H1 (cell line): ENCODE measurements around the gene BTRC. TPM values are rescaled to one million over a fixed set of nuclear protein-coding genes. Genes with fewer than 3 reads are reported as not detected.

Source experiments
- CTCF ChIA-PET: fragments of 300-600 bp; sonication (Branson Sonifier 250); formaldehyde crosslinking; loops from one replicate; lab custom pipeline; 2021; ENCODE audit not compliant: partially characterized antibody; lab: Charles Lee
- POLR2A ChIA-PET: fragments of 300-600 bp; sonication (Branson Sonifier 250); formaldehyde crosslinking; loops from one replicate; lab custom pipeline; 2021; ENCODE audit warnings: inconsistent platforms; ENCODE audit not compliant: partially characterized antibody; lab: Charles Lee
- DNase-seq, 2 experiments: peaks; one replicate each; pipeline versions ENCODE4 v3.0.0 to v3.0.0-alpha.2; 2010 to 2022; ENCODE audit warnings: low spot score in 2 of 2, low read depth in 1 of 2, mixed read lengths in 1 of 2
- FAIRE-seq: peaks from 2 replicates; lab custom pipeline; 2011; peaks lifted over from hg19 to GRCh38; lab: Jason Lieb, UNC
- H2AFZ ChIP-seq: 2 replicates; pipeline ENCODE4 v1.8.1; 2012; ENCODE audit warnings: low read length, inconsistent platforms
- H2AK5ac ChIP-seq: 2 replicates; pipeline ENCODE4 v1.6.1; 2013; ENCODE audit warnings: low read depth, low read length
- H2BK120ac ChIP-seq: replicated peaks from 2 replicates; pipeline ENCODE3; 2013; ENCODE audit warnings: low read depth, low read length, inconsistent platforms
- H2BK12ac ChIP-seq: 2 replicates; pipeline ENCODE4 v1.6.1; 2013; ENCODE audit warnings: low read depth, low read length
- H2BK15ac ChIP-seq: 2 replicates; pipeline ENCODE4 v1.6.1; 2013; ENCODE audit warnings: low read length
- H2BK20ac ChIP-seq: 2 replicates; pipeline ENCODE4 v1.6.1; 2013; ENCODE audit warnings: low read length
- H2BK5ac ChIP-seq: 2 replicates; pipeline ENCODE4 v1.6.1; 2013; ENCODE audit warnings: low read depth, low read length
- H3K14ac ChIP-seq: 2 replicates; pipeline ENCODE4 v1.6.1; 2013; ENCODE audit warnings: inconsistent platforms; ENCODE audit not compliant: insufficient read length
- H3K18ac ChIP-seq: 2 replicates; pipeline ENCODE4 v1.6.1; 2013; ENCODE audit warnings: low read length; ENCODE audit errors: extremely low read depth
- H3K23ac ChIP-seq: 2 replicates; pipeline ENCODE4 v1.6.1; 2013; ENCODE audit warnings: inconsistent platforms; ENCODE audit not compliant: insufficient read length
- H3K23me2 ChIP-seq: 2 replicates; pipeline ENCODE4 v1.6.1; 2013; ENCODE audit warnings: low read depth, low read length
- H3K27ac ChIP-seq: 2 replicates; pipeline ENCODE4 v1.6.1; 2011; ENCODE audit warnings: low read depth, low read length, inconsistent platforms
- H3K27me3 ChIP-seq, 4 experiments: replicated peaks in 1 of 4; 1 replicate in 1 of 4; 2 replicates in 3 of 4; pipeline versions ENCODE4 v1.6.1 to v1.8.1; 2011 to 2013; ENCODE audit warnings: low read length in 3 of 4, mild to moderate bottlenecking in 3 of 4, inconsistent platforms in 2 of 4, mixed read lengths in 2 of 4, moderate library complexity in 1 of 4; ENCODE audit not compliant: control insufficient read depth in 3 of 4, insufficient read depth in 3 of 4; ENCODE audit errors: extremely low read depth in 1 of 4
- H3K36me3 ChIP-seq, 4 experiments: 2 replicates each; pipeline versions ENCODE4 v1.6.1 to v1.8.1; 2011 to 2013; ENCODE audit warnings: mild to moderate bottlenecking in 4 of 4, low read length in 3 of 4, moderate library complexity in 2 of 4, control low read depth in 1 of 4, inconsistent platforms in 1 of 4; ENCODE audit not compliant: insufficient read depth in 4 of 4, control insufficient read depth in 2 of 4
- H3K4ac ChIP-seq: replicated peaks from 2 replicates; pipeline ENCODE3; 2013; ENCODE audit warnings: low read length, low read depth, mixed read lengths, inconsistent platforms; ENCODE audit not compliant: insufficient read length
- H3K4me1 ChIP-seq, 4 experiments: replicated peaks in 1 of 4; 1 replicate in 1 of 4; 2 replicates in 3 of 4; pipeline versions ENCODE4 v1.6.1 to v1.8.1; 2011 to 2013; ENCODE audit warnings: low read length in 3 of 4, inconsistent platforms in 2 of 4, mixed read lengths in 1 of 4; ENCODE audit not compliant: insufficient read depth in 4 of 4, control insufficient read depth in 3 of 4
- H3K4me2 ChIP-seq, 2 experiments: 2 replicates each; pipeline versions ENCODE4 v1.6.1 to v1.8.1; 2011 to 2013; ENCODE audit warnings: low read depth in 2 of 2, low read length in 2 of 2, control low read depth in 1 of 2, inconsistent platforms in 1 of 2, mild to moderate bottlenecking in 1 of 2; ENCODE audit not compliant: insufficient read depth in 1 of 2
- H3K4me3 ChIP-seq, 4 experiments: fragments of 200-600, 300-600 bp in 1 of 4; sonication (generic), shearing (Covaris generic), sonication (Bioruptor Twin) in 1 of 4; 2 replicates each; pipeline versions ENCODE4 v1.5.1 to v1.8.1; 2011 to 2016; ENCODE audit warnings: low read length in 4 of 4, low read depth in 3 of 4, control low read depth in 2 of 4, inconsistent platforms in 2 of 4, mild to moderate bottlenecking in 2 of 4, mixed read lengths in 1 of 4, moderate library complexity in 1 of 4; ENCODE audit not compliant: insufficient read depth in 2 of 4; ENCODE audit errors: extremely low read depth in 1 of 4
- H3K56ac ChIP-seq: replicated peaks from 2 replicates; pipeline ENCODE3; 2013; ENCODE audit warnings: low read depth, mild to moderate bottlenecking, mixed read lengths, low read length, inconsistent platforms; ENCODE audit not compliant: insufficient read length
- H3K79me1 ChIP-seq: 2 replicates; pipeline ENCODE4 v1.6.1; 2013; ENCODE audit warnings: low read depth, low read length, control low read depth
- H3K79me2 ChIP-seq, 2 experiments: 2 replicates each; pipeline versions ENCODE4 v1.6.1 to v1.8.1; 2012 to 2013; ENCODE audit warnings: low read length in 2 of 2, mild to moderate bottlenecking in 2 of 2, inconsistent platforms in 1 of 2; ENCODE audit not compliant: insufficient read depth in 2 of 2, control insufficient read depth in 1 of 2
- H3K9ac ChIP-seq, 4 experiments: replicated peaks in 1 of 4; 1 replicate in 1 of 4; 2 replicates in 3 of 4; pipeline versions ENCODE4 v1.6.1 to v1.8.1; 2011 to 2013; ENCODE audit warnings: low read depth in 3 of 4, low read length in 3 of 4, control low read depth in 2 of 4, mild to moderate bottlenecking in 2 of 4, moderate library complexity in 2 of 4, inconsistent platforms in 1 of 4; ENCODE audit errors: extremely low read depth in 1 of 4
- H3K9me3 ChIP-seq, 2 experiments: 2 replicates each; pipeline versions ENCODE4 v1.6.1 to v1.8.1; 2012 to 2013; ENCODE audit warnings: mild to moderate bottlenecking in 2 of 2, moderate library complexity in 2 of 2, control low read depth in 1 of 2, inconsistent platforms in 1 of 2, low read depth in 1 of 2, low read length in 1 of 2, mixed read lengths in 1 of 2; ENCODE audit not compliant: insufficient read depth in 2 of 2
- H4K20me1 ChIP-seq, 2 experiments: replicated peaks in 1 of 2; 2 replicates each; pipeline versions ENCODE3 to v1.8.1; 2011 to 2013; ENCODE audit warnings: inconsistent platforms in 2 of 2, low read length in 2 of 2, mild to moderate bottlenecking in 1 of 2; ENCODE audit not compliant: insufficient read depth in 2 of 2, control insufficient read depth in 1 of 2
- H4K5ac ChIP-seq: 2 replicates; pipeline ENCODE4 v1.6.1; 2013; ENCODE audit warnings: low read length, low read depth, mixed read lengths, inconsistent platforms; ENCODE audit not compliant: insufficient read length
- H4K8ac ChIP-seq: 2 replicates; pipeline ENCODE4 v1.8.0; 2013; ENCODE audit warnings: mild to moderate bottlenecking, moderate library complexity, low read length, inconsistent platforms; ENCODE audit not compliant: insufficient read depth; ENCODE audit errors: extremely low read depth
- H4K91ac ChIP-seq: replicated peaks from 2 replicates; pipeline ENCODE3; 2013; ENCODE audit warnings: low read length, mixed read lengths, inconsistent platforms; ENCODE audit not compliant: insufficient read length
- GABPA ChIP-seq: IDR thresholded peaks from 2 replicates; pipeline ENCODE4 v1.6.1; 2011; ENCODE audit warnings: mild to moderate bottlenecking, low read length, moderate library complexity, borderline replicate concordance; ENCODE audit not compliant: insufficient read depth
- KDM5A ChIP-seq: fragments of 200-600 bp; IDR thresholded peaks from 2 replicates; pipeline ENCODE4 v1.7.1; 2012; ENCODE audit warnings: mild to moderate bottlenecking, low read length, inconsistent platforms, mixed read lengths
- PHF8 ChIP-seq: fragments of 200-600 bp; sonication (generic); conservative IDR thresholded peaks from 2 replicates; pipeline ENCODE4 v1.7.1; 2012; ENCODE audit warnings: low read depth, mild to moderate bottlenecking, inconsistent platforms, low read length, moderate library complexity
- RFX5 ChIP-seq: IDR thresholded peaks from 2 replicates; pipeline ENCODE4 v1.6.1; 2011; ENCODE audit warnings: low read depth, low read length, improper control_type of control experiment, borderline replicate concordance
- SAP30 ChIP-seq: fragments of 300-600 bp; sonication (generic); IDR thresholded peaks from 2 replicates; pipeline ENCODE4 v1.7.1; 2012; ENCODE audit warnings: low read length, moderate library complexity, mild to moderate bottlenecking, inconsistent platforms; ENCODE audit not compliant: insufficient read depth, insufficient replicate concordance
- SP2 ChIP-seq: IDR thresholded peaks from 2 replicates; pipeline ENCODE4 v1.6.1; 2012; ENCODE audit warnings: mild to moderate bottlenecking, low read length, inconsistent platforms
- SP4 ChIP-seq: IDR thresholded peaks from 2 replicates; pipeline ENCODE4 v1.6.1; 2012; ENCODE audit warnings: low read length, inconsistent platforms
- TBP ChIP-seq: IDR thresholded peaks from 2 replicates; pipeline ENCODE4 v1.6.1; 2011; ENCODE audit warnings: low read depth, low read length, improper control_type of control experiment
- TEAD4 ChIP-seq: IDR thresholded peaks from 2 replicates; pipeline ENCODE4 v1.6.1; 2012; ENCODE audit warnings: low read depth, low read length, inconsistent platforms, mixed read lengths
- WGBS, 2 experiments: shearing (Covaris generic) in 1 of 2; methylation state at CpG; one replicate each; pipeline versions ENCODE4 v1.1.6 to v1.1.7; 2013 to 2015; ENCODE audit warnings: low lambda C conversion rate in 2 of 2, mixed read lengths in 2 of 2, inconsistent platforms in 1 of 2, low coverage in 1 of 2, missing lambda C conversion rate in 1 of 2; ENCODE audit not compliant: insufficient replicate concordance in 2 of 2, insufficient coverage in 1 of 2, insufficient read length in 1 of 2; ENCODE audit errors: extremely low coverage in 1 of 2, missing lambda C conversion rate in 1 of 2; 5-methylcytosine and 5-hydroxymethylcytosine counted together
- polyA plus RNA-seq, 7 experiments: library from polyadenylated mRNA; depleted of rRNA in 3 of 7; stranded (reverse) in 5 of 7; unstranded in 2 of 7; fragments of >200 nt in 5 of 7; fragments of 200-250 nt in 2 of 7; gene quantifications; 1 replicate in 5 of 7; 2 replicates in 1 of 7; 4 replicates in 1 of 7; pipeline versions ENCODE4 v1.2.1 to v1.2.3, GENCODE V29; 2011 to 2013; ENCODE audit warnings: missing spikeins in 2 of 7, mixed read lengths in 2 of 7
- total RNA-seq: library from RNA; stranded (reverse); fragmentation: NEBNext Ultra II Directional; extraction: Animal tissue kit (Norgen Biotek cat#: 25700); gene quantifications from 2 replicates; pipeline ENCODE4 v1.2.1, GENCODE V29; 2021
- TF ChIP-seq, protein P1 (sequence below): IDR thresholded peaks from 2 replicates; pipeline ENCODE4 v1.6.1; 2012; ENCODE audit warnings: inconsistent platforms
- TF ChIP-seq, protein P2 (sequence below): IDR thresholded peaks from 2 replicates; pipeline ENCODE4 v1.6.1; 2012; ENCODE audit warnings: low read length, inconsistent platforms

The BTRC gene
- total and polyA plus RNA-seq, 2 of the 8 experiments (the other 6 are each of a cell fraction or from before 2014, with no cell fraction given), result 9.9 to 24.7 TPM

DNA sequence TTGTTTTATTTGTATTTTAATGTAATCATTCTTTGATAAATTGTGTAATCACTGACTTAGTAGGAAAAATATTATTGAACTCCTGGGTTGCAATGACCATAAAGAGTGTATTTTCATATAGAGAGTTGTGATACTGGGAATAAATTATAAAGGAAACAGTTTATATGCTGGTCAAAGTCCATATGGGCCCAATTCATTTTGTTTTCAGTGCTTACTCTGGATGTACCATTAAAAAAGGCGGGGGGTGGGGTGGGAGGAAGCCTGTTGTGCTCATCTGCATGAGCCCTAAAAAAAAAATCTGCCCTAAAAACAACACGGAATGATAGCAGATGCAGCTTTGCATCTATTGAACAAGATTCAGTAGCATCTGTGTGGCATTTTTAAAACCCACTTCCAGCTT lies 114.2 kb downstream of the BTRC start:
- Histone ChIP-seq H3K4me3 (no peak overlapping the region), H3K14ac (no peak overlapping the region), H4K8ac (no peak overlapping the region), H2BK120ac (no peak overlapping the region), H4K5ac (no peak overlapping the region), H3K9ac (no peak overlapping the region), H3K23ac (no peak overlapping the region), H3K18ac (no peak overlapping the region), H3K79me2 (no peaks in the 10 kb centered on the region), H3K4me2 (no peak overlapping the region), H2AK5ac (no peak overlapping the region), H2BK20ac (no peak overlapping the region), H3K56ac (no peak overlapping the region), H3K4ac (no peak overlapping the region), H2AFZ (no peak overlapping the region), H3K27ac (no peak overlapping the region), H4K91ac (no peak overlapping the region), H2BK12ac (no peak overlapping the region), H4K20me1 (no peaks in the 10 kb centered on the region), H2BK15ac (no peak overlapping the region), H3K79me1 (no peaks in the 10 kb centered on the region), H3K36me3 (no peaks in the 10 kb centered on the region), H2BK5ac (no peak overlapping the region)
- ChIA-PET POLR2A (no interaction called here), CTCF (interaction anchor here (0.6 to 6.0 kb wide), 18 partner anchors 9 to 264 kb away, joined by 3 to 79 read pairs (median 7); no protein-coding TSS in a partner anchor)
- 71% methylated on average over 2 of the region's 2 CpGs; no CpG with 5 or more reads in 1 of the 2 experiments for WGBS, 2 experiments
- no peak for DNase-seq
- TF ChIP-seq, protein P1, sequence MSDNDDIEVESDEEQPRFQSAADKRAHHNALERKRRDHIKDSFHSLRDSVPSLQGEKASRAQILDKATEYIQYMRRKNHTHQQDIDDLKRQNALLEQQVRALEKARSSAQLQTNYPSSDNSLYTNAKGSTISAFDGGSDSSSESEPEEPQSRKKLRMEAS, result no peak
- no peak for TF ChIP-seq KDM5A
- TF ChIP-seq TBP, result no peak
- no peak for TF ChIP-seq SP4
- no peak for TF ChIP-seq GABPA
- no peak for TF ChIP-seq SP2
- TF ChIP-seq, protein P2, sequence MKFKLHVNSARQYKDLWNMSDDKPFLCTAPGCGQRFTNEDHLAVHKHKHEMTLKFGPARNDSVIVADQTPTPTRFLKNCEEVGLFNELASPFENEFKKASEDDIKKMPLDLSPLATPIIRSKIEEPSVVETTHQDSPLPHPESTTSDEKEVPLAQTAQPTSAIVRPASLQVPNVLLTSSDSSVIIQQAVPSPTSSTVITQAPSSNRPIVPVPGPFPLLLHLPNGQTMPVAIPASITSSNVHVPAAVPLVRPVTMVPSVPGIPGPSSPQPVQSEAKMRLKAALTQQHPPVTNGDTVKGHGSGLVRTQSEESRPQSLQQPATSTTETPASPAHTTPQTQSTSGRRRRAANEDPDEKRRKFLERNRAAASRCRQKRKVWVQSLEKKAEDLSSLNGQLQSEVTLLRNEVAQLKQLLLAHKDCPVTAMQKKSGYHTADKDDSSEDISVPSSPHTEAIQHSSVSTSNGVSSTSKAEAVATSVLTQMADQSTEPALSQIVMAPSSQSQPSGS, result no peak
- no peak for TF ChIP-seq RFX5
- TF ChIP-seq PHF8, result no peak
- no peak for TF ChIP-seq TEAD4
- no peak for TF ChIP-seq SAP30
- TF ChIP-seq, all 59 proteins: peak for 0
- Histone ChIP-seq H3K27me3 (no peaks in the 10 kb centered on the region), H3K9me3 (no peaks in the 10 kb centered on the region), H3K23me2 (no peaks in the 10 kb centered on the region), H3K4me1 (peaks cover 1 to 6% (median 4%) of the 10 kb centered on the region in 4 experiments; a peak in 5 of 7 replicates)
- no peak for FAIRE-seq
